Activated CD4-positive, alpha-beta T cell treated with anti-CD3 and anti-CD28 coated beads for 36 hours (primary cell): ENCODE results near the gene POLR1B. TPM values are rescaled to one million over a fixed set of nuclear protein-coding genes. Genes with fewer than 3 reads are reported as not detected.
A peak's percentile ranks its signal among the peaks of the same experiment; 100 is the strongest.
"Not testable (repeated sequence)": the region's sequence is repeated elsewhere in the genome, so short reads cannot be mapped to it uniquely, and the experiment has no call there.

Source experiments
- ATAC-seq: fragments of 200-7000 bp; cut with Tn5 transposase; one replicate; pipeline ENCODE4 v1.10.0; 2021; ENCODE audit warnings: mild to moderate bottlenecking, moderate library complexity
- CTCF ChIA-PET: fragments of 350-600 bp; sonication (Branson Sonifier 250); formaldehyde crosslinking; loops from one replicate; lab custom pipeline; 2021; ENCODE audit warnings: antibody characterized with exemption; lab: Charles Lee
- POLR2A ChIA-PET: fragments of 350-600 bp; sonication (Branson Sonifier 250); formaldehyde crosslinking; loops from one replicate; lab custom pipeline; 2021; ENCODE audit warnings: antibody characterized with exemption, inconsistent platforms; lab: Charles Lee
- DNase-seq: peaks from one replicate; pipeline ENCODE4 v3.0.0-alpha.2; 2020
- H3K27ac Mint-ChIP-seq: one replicate; pipeline ENCODE4 v1.8.0; 2021; ENCODE audit warnings: mixed read lengths
- H3K27me3 Mint-ChIP-seq: one replicate; pipeline ENCODE4 v1.8.0; 2021; ENCODE audit warnings: mixed read lengths
- H3K36me3 Mint-ChIP-seq: one replicate; pipeline ENCODE4 v1.8.0; 2021; ENCODE audit warnings: low read depth, mixed read lengths
- H3K4me1 Mint-ChIP-seq: one replicate; pipeline ENCODE4 v1.8.0; 2021; ENCODE audit warnings: mixed read lengths
- H3K4me3 Mint-ChIP-seq: one replicate; pipeline ENCODE4 v1.8.0; 2021; ENCODE audit warnings: mild to moderate bottlenecking, moderate library complexity, mixed read lengths
- H3K9me3 Mint-ChIP-seq: one replicate; pipeline ENCODE4 v1.8.0; 2021; ENCODE audit warnings: low read depth, mixed read lengths
- intact Hi-C, 2 experiments: fragments of 100-400 bp; cut with DNase I in 1 of 2; cut with micrococcal nuclease in 1 of 2; formaldehyde crosslinking; loops; one replicate each; pipeline versions ENCODE4 v1.14.2 to v1.15.1; 2022 to 2024; cut with DNase I, micrococcal nuclease
- total RNA-seq, 2 experiments: library from RNA; stranded (reverse); gene quantifications; one replicate each; pipeline ENCODE4 v1.2.3, GENCODE V29; 2021

POLR1B gene
- total RNA-seq, 2 experiments from 2014 or later = 47.0 to 63.3 TPM

- Mint-ChIP-seq H3K4me1 (no peaks in the 10 kb centered on the region), H3K27me3 (no peaks in the 10 kb centered on the region), H3K36me3 (peaks cover 52% of the 10 kb centered on the region), H3K9me3 (no peaks in the 10 kb centered on the region), H3K4me3 (no peak overlapping the region), H3K27ac (no peak overlapping the region)
- ATAC-seq (no peak), DNase-seq (no peak)
- ChIA-PET CTCF (no interaction called here), POLR2A (no interaction called here)
- intact Hi-C loops = no loop called here
Observed at GRCh38 chr2:112520234-112520783, 22.0 kb upstream of the POLR1B start.

DNA sequence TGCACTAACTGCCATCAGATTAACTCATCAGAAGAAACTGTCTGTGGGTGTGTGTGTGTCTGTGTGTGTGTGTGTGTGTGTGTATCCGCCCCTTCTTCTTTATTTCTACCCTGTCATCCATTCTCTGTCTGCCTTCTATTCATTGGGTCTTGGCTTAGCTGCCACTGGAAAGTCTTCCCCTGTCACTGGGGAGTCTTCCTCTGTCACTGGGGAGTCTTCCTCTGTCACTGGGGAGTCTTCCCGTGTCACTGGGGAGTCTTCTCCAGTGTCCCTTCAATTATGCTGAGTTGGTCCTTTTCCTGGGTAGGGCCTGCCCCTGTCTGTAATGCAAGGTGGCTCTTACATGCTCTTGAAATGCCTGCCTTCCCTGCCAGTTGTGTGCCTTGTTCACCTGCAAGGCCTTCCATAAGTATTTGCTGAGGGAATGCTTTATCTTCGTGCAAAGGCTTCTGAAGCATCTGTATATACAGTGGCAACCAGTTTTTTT is 18.9 kb upstream of the POLR1B start:
- Mint-ChIP-seq H3K4me3 (no peak overlapping the region), H3K9me3 (no peaks in the 10 kb centered on the region), H3K36me3 (peaks cover 50% of the 10 kb centered on the region), H3K4me1 (no peaks in the 10 kb centered on the region), H3K27ac (no peak overlapping the region), H3K27me3 (no peaks in the 10 kb centered on the region)
- CTCF ChIA-PET = no interaction called here
- POLR2A ChIA-PET = no interaction called here
- intact Hi-C loops = no loop called here
- no peak for DNase-seq
- ATAC-seq = no peak

- peaks cover 52% of the 10 kb centered on the region for H3K36me3 Mint-ChIP-seq
- ATAC-seq, H3K4me3 Mint-ChIP-seq, H3K27ac Mint-ChIP-seq, H3K27me3 Mint-ChIP-seq, intact Hi-C loops, H3K4me1 Mint-ChIP-seq, CTCF ChIA-PET, H3K9me3 Mint-ChIP-seq, POLR2A ChIA-PET, DNase-seq: not testable (repeated sequence)
Observed at GRCh38 chr2:112524276-112524675, 18.0 kb upstream of the POLR1B start.

DNA sequence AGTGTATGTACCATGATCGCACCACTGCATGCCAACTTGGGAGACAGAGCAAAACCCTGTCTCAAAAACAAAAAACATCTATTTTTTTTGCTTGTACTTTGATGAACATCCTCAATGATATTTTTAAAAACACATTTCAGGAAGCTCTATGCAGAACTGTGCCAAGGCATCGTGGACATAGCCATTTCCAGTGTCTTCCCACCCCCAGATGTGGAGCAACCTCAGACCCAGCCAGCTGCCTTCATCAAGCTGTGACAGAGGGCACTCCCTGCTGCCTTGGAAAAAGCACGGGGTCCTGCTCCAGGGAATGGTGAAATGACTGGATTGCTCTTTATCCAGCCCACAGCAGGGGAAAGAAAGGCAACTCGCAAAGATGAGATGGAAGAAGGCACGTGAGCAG is 13.7 kb upstream of the POLR1B start:
- H3K27ac Mint-ChIP-seq = no peak overlapping the region
- intact Hi-C loops = no loop called here
- H3K4me1 Mint-ChIP-seq = no peaks in the 10 kb centered on the region
- DNase-seq = no peak
- H3K9me3 Mint-ChIP-seq = no peaks in the 10 kb centered on the region
- H3K4me3 Mint-ChIP-seq = no peak overlapping the region
- no peak for ATAC-seq
- H3K27me3 Mint-ChIP-seq = no peaks in the 10 kb centered on the region
- H3K36me3 Mint-ChIP-seq = peaks cover 43% of the 10 kb centered on the region
- POLR2A ChIA-PET = no interaction called here
- CTCF ChIA-PET = no interaction called here

DNA sequence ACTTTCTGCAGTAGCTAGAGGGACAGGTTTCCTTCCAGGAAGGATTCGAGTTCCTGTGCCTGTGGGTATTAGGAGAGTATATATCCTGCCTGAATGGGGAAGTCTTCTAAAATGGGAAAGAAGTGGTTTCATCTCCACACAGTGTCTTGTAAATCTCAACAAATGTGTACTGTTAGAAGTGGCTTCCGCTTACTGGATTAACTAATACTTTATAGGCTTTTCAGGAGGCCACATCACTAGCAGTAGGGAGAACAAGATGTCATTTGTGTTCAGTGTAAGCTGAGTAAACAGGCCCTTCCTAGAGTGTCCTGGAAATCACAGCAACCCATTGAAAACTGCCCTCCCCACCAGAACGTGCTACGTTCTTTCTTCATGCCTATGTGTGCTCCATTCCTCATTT is 12.5 kb upstream of the POLR1B start:
- ATAC-seq (no peak), DNase-seq (no peak)
- intact Hi-C loops = no loop called here
- H3K27ac Mint-ChIP-seq = no peak overlapping the region
- peaks cover 35% of the 10 kb centered on the region for H3K36me3 Mint-ChIP-seq
- H3K4me3 Mint-ChIP-seq = no peak overlapping the region
- no peaks in the 10 kb centered on the region for H3K4me1 Mint-ChIP-seq
- no peaks in the 10 kb centered on the region for H3K9me3 Mint-ChIP-seq
- no peaks in the 10 kb centered on the region for H3K27me3 Mint-ChIP-seq
- ChIA-PET CTCF (no interaction called here), POLR2A (no interaction called here)

- Mint-ChIP-seq H3K9me3 (no peaks in the 10 kb centered on the region), H3K27ac (no peak overlapping the region), H3K27me3 (no peaks in the 10 kb centered on the region), H3K4me3 (no peak overlapping the region), H3K4me1 (no peaks in the 10 kb centered on the region), H3K36me3 (peaks cover 32% of the 10 kb centered on the region)
- CTCF ChIA-PET = interaction anchor here (1.0 kb wide), 1 partner anchor 13 kb away, joined by 3 read pairs; no protein-coding TSS in a partner anchor
- no peak for DNase-seq
- no peak for ATAC-seq
- POLR2A ChIA-PET = no interaction called here
- intact Hi-C loops = no loop called here
Observed at GRCh38 chr2:112530728-112531127, 11.5 kb upstream of the POLR1B start.

GRCh38 chr2:112534826-112535225 is 7.4 kb upstream of the POLR1B start:
- DNase-seq (no peak), ATAC-seq (no peak)
- H3K4me1 Mint-ChIP-seq = no peaks in the 10 kb centered on the region
- H3K4me3 Mint-ChIP-seq = no peak overlapping the region
- ChIA-PET POLR2A (interaction anchor here (0.7 kb wide), 1 partner anchor 108 kb away, joined by 3 read pairs; no protein-coding TSS in a partner anchor), CTCF (no interaction called here)
- H3K9me3 Mint-ChIP-seq = no peaks in the 10 kb centered on the region
- no peak overlapping the region for H3K27ac Mint-ChIP-seq
- intact Hi-C loops = no loop called here
- H3K27me3 Mint-ChIP-seq = no peaks in the 10 kb centered on the region
- H3K36me3 Mint-ChIP-seq = peaks cover 20% of the 10 kb centered on the region

GRCh38 chr2:112536665-112537064 is 5.6 kb upstream of the POLR1B start:
- H3K36me3 Mint-ChIP-seq, intact Hi-C loops, H3K4me3 Mint-ChIP-seq, DNase-seq, POLR2A ChIA-PET, ATAC-seq, H3K27ac Mint-ChIP-seq, H3K27me3 Mint-ChIP-seq, H3K9me3 Mint-ChIP-seq: not testable (repeated sequence)
- CTCF ChIA-PET = interaction anchor here (0.6 to 1.5 kb wide), 2 partner anchors 57 to 90 kb away, joined by 3 to 4 read pairs; no protein-coding TSS in a partner anchor
- peaks cover 12% of the 10 kb centered on the region for H3K4me1 Mint-ChIP-seq

DNA sequence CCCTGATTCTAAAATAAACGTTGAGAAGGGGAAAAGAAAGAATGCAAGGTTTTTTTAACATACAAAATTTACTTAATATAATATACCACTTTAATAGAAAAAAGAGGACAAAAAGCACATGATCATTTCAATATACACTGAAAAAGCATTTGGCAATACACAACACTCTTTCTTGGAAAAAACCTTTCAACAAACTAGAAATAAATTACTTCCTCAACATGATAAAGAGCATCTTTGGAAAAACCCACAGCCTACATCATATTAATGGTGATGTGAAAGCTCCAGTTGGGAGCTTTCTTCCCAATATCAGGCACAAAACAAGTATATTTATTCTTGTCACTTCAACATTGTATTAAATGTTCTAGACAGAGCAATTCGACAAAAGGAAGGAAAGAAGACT is 3.0 kb upstream of the POLR1B start:
- DNase-seq = no peak
- ATAC-seq = no peak
- no peaks in the 10 kb centered on the region for H3K9me3 Mint-ChIP-seq
- peaks cover 2% of the 10 kb centered on the region for H3K36me3 Mint-ChIP-seq
- intact Hi-C loops = no loop called here
- peaks cover 12% of the 10 kb centered on the region for H3K4me1 Mint-ChIP-seq
- POLR2A ChIA-PET = no interaction called here
- no peak overlapping the region for H3K27ac Mint-ChIP-seq
- CTCF ChIA-PET = no interaction called here
- no peaks in the 10 kb centered on the region for H3K27me3 Mint-ChIP-seq
- no peak overlapping the region for H3K4me3 Mint-ChIP-seq

DNA sequence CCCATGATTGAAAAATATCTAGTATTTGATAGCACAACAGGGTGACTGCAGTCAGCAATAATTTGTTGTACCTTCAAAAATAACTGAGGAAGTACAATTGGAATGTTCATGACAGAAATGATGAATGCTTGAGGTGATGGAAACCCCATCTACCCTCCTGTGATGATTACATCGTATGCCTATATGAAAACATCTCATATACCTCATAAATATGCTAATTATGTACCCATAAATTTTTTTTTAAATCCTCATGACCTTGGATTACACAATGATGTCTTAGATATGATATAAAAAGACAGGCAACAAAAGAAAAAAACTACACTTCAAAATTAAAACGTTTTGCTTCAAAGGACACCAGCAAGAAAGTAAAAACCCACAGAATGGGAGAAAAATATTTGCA is 1.4 kb upstream of the POLR1B start:
- no peaks in the 10 kb centered on the region for H3K27me3 Mint-ChIP-seq
- ChIA-PET POLR2A (interaction anchor here (0.6 kb wide), 1 partner anchor 290 kb away, joined by 3 read pairs; no protein-coding TSS in a partner anchor), CTCF (no interaction called here)
- DNase-seq (no peak), ATAC-seq (no peak)
- no peak overlapping the region for H3K4me3 Mint-ChIP-seq
- intact Hi-C loops = loop anchor here (5.0 to 10.0 kb wide), 3 partner anchors 264 to 634 kb away; partner anchors contain the start of genes PSD4 (in 1 of the 2), ZC3H6 (in 1 of the 2) and ZC3H8 (in 1 of the 2)
- no peaks in the 10 kb centered on the region for H3K9me3 Mint-ChIP-seq
- peaks cover 18% of the 10 kb centered on the region for H3K4me1 Mint-ChIP-seq
- no peak overlapping the region for H3K27ac Mint-ChIP-seq
- peaks cover 2% of the 10 kb centered on the region for H3K36me3 Mint-ChIP-seq

DNA sequence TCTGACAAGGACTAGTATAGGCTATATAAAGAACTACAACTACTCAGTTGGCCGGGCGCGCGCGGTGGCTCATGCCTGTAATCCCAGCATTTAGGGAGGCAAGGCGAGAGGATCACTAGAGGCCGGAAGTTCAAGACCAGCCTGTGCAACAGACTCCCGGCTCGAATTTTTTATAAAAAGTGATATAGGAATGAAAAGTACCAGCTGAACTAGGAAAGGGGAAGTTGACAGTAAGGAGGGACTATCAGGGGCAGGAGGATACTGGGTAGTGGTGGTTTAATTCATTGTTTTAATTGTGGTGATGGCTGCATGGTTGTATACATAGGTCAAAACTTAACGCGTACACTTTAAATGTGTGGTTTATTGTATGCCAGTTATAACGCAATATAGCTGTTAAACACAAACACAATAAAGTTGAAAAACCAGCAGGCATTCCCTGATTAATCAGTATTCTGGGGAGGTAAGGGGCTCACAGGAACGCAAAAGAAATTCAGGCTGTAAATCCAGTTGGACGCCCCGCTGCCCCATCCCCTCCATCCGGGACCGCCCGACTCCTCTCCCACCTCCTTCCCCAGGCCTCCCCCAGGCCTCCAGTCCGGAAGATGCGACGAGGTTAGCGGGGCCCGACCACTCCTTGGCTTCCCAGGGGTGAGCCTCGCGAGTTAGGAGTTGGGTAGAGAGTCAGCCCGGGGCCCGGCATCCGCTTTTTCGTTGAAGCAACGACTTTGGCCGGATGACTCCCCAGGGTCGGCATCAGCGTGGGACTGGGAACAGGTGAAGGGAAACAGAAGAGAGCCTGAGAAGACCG is 746 bp upstream of the POLR1B start:
- no peak overlapping the region for H3K4me3 Mint-ChIP-seq
- POLR2A ChIA-PET = no interaction called here
- intact Hi-C loops = loop anchor here (1.0 to 10.0 kb wide), 11 partner anchors 43 to 658 kb away; partner anchors contain the start of genes CHCHD5 (in 2 of the 2), SLC20A1 (in 2 of the 2), ZC3H6 (in 2 of the 2) and ZC3H8 (in 2 of the 2)
- peaks cover 18% of the 10 kb centered on the region for H3K4me1 Mint-ChIP-seq
- H3K27me3 Mint-ChIP-seq = no peaks in the 10 kb centered on the region
- peaks cover 6% of the 10 kb centered on the region for H3K36me3 Mint-ChIP-seq
- no peak overlapping the region for H3K27ac Mint-ChIP-seq
- CTCF ChIA-PET = interaction anchor here (1.5 kb wide), 1 partner anchor 41 kb away, joined by 5 read pairs; no protein-coding TSS in a partner anchor
- peak; percentile 77 for DNase-seq
- H3K9me3 Mint-ChIP-seq = no peaks in the 10 kb centered on the region
- ATAC-seq = peak; percentile 76
